MCF 10A (cell line): ENCODE measurements around the gene ZMAT5. TPM values are rescaled to one million over a fixed set of nuclear protein-coding genes. Genes with fewer than 3 reads are reported as not detected.

Experiments used
- BruUV-seq: library from RNA; stranded (reverse); fragments of 400-500 nt; replicated peaks from 2 replicates; lab custom pipeline; 2021; lab: Mats Ljungman, UMichigan
- CTCF ChIA-PET: fragments of 300-600 bp; sonication (Branson Sonifier 250); formaldehyde crosslinking; extraction: SDS; loops from one replicate; lab custom pipeline; 2021; ENCODE audit warnings: antibody characterized with exemption, inconsistent platforms; lab: Yijun Ruan, JAX
- POLR2A ChIA-PET: fragments of 300-600, 350-650 bp; sonication (Branson Sonifier 250); formaldehyde crosslinking; extraction: SDS; loops from one replicate; lab custom pipeline; 2020; ENCODE audit warnings: antibody characterized with exemption, inconsistent platforms; lab: Yijun Ruan, JAX
- DNase-seq: peaks from one replicate; pipeline ENCODE4 v3.0.0-alpha.2; 2018; ENCODE audit not compliant: unreplicated experiment
- H3K27ac Mint-ChIP-seq: one replicate; pipeline ENCODE4 v1.8.0; 2022; ENCODE audit warnings: mild to moderate bottlenecking, low read depth, mixed read lengths; ENCODE audit not compliant: unreplicated experiment
- H3K27me3 Mint-ChIP-seq: one replicate; pipeline ENCODE4 v1.8.0; 2022; ENCODE audit warnings: mixed read lengths; ENCODE audit not compliant: insufficient read depth, unreplicated experiment
- H3K36me3 Mint-ChIP-seq: one replicate; pipeline ENCODE4 v1.8.0; 2022; ENCODE audit warnings: mild to moderate bottlenecking, moderate library complexity, mixed read lengths; ENCODE audit not compliant: insufficient read depth, unreplicated experiment
- H3K4me1 Mint-ChIP-seq: one replicate; pipeline ENCODE4 v1.8.0; 2022; ENCODE audit warnings: mixed read lengths; ENCODE audit not compliant: insufficient read depth, unreplicated experiment
- H3K4me3 Mint-ChIP-seq: one replicate; pipeline ENCODE4 v1.8.0; 2022; ENCODE audit warnings: mild to moderate bottlenecking, moderate library complexity, mixed read lengths; ENCODE audit not compliant: unreplicated experiment
- H3K9me3 Mint-ChIP-seq: one replicate; pipeline ENCODE4 v1.8.0; 2022; ENCODE audit warnings: mixed read lengths; ENCODE audit not compliant: unreplicated experiment
- CTCF ChIP-seq: fragments of 200-600 bp; IDR thresholded peaks from one replicate; pipeline ENCODE4 v1.8.0; 2022; ENCODE audit warnings: antibody characterized with exemption, mild to moderate bottlenecking; ENCODE audit not compliant: unreplicated experiment
- intact Hi-C: fragments of 100-400 bp; cut with micrococcal nuclease; formaldehyde crosslinking; loops from 2 replicates; pipeline ENCODE4 v1.14.1; 2022
- total RNA-seq: library from RNA; stranded (reverse); gene quantifications from 2 replicates; pipeline ENCODE4 v1.2.3, GENCODE V29; 2022

ZMAT5 gene
- total RNA-seq, 1 experiment from 2014 or later = 19.0 TPM

GRCh38 chr22:29751669-29752068 lies 15.1 kb downstream of the ZMAT5 start:
- no TSS peak for BruUV-seq
- Mint-ChIP-seq H3K4me3 (no peak overlapping the region), H3K9me3 (no peaks in the 10 kb centered on the region), H3K27ac (no peak overlapping the region), H3K36me3 (peaks cover 14% of the 10 kb centered on the region), H3K4me1 (peaks cover 6% of the 10 kb centered on the region), H3K27me3 (no peaks in the 10 kb centered on the region)
- ChIA-PET POLR2A (interaction anchor here (1.5 kb wide), 1 partner anchor 9 kb away, joined by 6 read pairs; no protein-coding TSS in a partner anchor), CTCF (interaction anchor here (0.6 kb wide), 2 partner anchors 8 to 87 kb away, joined by 3 to 6 read pairs; no protein-coding TSS in a partner anchor)
- intact Hi-C loops = no loop called here
- no peak for DNase-seq
- no peak for TF ChIP-seq CTCF

GRCh38 chr22:29750559-29751538 lies 16.0 kb downstream of the ZMAT5 start:
- Mint-ChIP-seq H3K27me3 (no peaks in the 10 kb centered on the region), H3K27ac (no peak overlapping the region), H3K9me3 (no peaks in the 10 kb centered on the region), H3K36me3 (peaks cover 14% of the 10 kb centered on the region), H3K4me3 (no peak overlapping the region), H3K4me1 (peaks cover 6% of the 10 kb centered on the region)
- intact Hi-C loops = no loop called here
- no peak for DNase-seq
- CTCF ChIA-PET = no interaction called here
- TF ChIP-seq CTCF = no peak
- POLR2A ChIA-PET = interaction anchor here (1.5 kb wide), 1 partner anchor 8 kb away, joined by 6 read pairs; no protein-coding TSS in a partner anchor
- BruUV-seq = no TSS peak

DNA sequence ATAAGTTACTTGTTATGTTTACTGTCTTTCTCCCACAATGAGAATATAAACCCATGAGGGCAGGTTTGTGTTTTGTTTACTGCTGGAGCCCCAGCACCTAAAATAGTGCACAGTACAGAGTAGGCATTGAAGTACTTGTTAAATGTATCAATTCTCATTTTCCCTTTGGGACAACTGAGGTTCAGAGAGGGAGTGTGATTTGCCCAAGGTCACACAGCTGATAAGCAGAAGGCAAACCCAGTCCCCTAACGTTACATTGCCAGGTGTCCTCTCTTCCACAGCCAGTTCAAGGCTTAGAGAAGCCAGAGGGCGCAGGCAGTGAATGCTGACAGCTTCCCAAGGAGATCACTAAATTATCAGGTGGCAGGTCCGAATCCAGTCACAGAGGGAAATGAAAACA lies 16.8 kb downstream of the ZMAT5 start:
- POLR2A ChIA-PET = interaction anchor here (0.6 kb wide), 1 partner anchor 12 kb away, joined by 3 read pairs; no protein-coding TSS in a partner anchor
- peaks cover 13% of the 10 kb centered on the region for H3K4me1 Mint-ChIP-seq
- intact Hi-C loops = no loop called here
- no peak overlapping the region for H3K4me3 Mint-ChIP-seq
- DNase-seq = no peak
- TF ChIP-seq CTCF = no peak
- peaks cover 21% of the 10 kb centered on the region for H3K36me3 Mint-ChIP-seq
- CTCF ChIA-PET = no interaction called here
- H3K27me3 Mint-ChIP-seq = no peaks in the 10 kb centered on the region
- BruUV-seq = no TSS peak
- no peaks in the 10 kb centered on the region for H3K9me3 Mint-ChIP-seq
- no peak overlapping the region for H3K27ac Mint-ChIP-seq

DNA sequence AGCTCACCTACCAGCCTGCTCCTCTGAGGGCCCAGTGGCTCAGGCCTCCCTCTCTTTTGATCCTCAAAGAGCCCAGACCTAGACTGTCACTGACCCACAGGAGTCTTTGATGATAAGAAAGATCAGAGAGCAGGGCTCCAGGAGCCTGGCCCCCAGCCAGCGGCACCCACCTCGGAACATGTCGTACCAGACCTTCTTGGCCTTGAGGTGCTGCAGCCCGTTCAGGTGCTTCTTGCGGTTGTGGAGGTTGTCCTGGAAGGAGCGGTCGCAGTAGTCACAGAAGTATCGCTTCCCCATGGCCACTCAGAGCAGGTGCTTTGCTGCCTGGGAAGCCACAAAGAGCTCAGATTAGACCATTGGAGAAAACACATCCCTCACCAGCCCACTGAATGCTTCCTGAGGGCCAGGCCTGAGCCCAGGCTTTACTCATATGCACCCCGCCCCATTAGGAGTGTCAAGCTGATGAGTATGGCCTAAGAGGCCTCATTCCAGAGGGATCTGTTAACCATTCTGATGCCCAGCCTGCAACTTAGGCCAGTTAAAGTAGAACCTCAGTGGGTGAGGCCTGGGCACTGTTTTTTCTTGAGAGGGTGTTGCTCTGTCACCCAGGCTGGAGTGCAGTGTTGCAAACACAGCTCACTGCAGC lies 18.4 kb downstream of the ZMAT5 start:
- H3K4me3 Mint-ChIP-seq = no peak overlapping the region
- ChIA-PET POLR2A (interaction anchor here (0.6 to 1.7 kb wide), 2 partner anchors 18 to 135 kb away, joined by 4 to 8 read pairs; partner anchors contain the start of genes MTMR3, UQCR10 and ZMAT5), CTCF (interaction anchor here (0.6 to 0.9 kb wide), 2 partner anchors 340 to 414 kb away, joined by 3 to 4 read pairs; no protein-coding TSS in a partner anchor)
- BruUV-seq = no TSS peak
- H3K27ac Mint-ChIP-seq = no peak overlapping the region
- TF ChIP-seq CTCF = no peak
- no peaks in the 10 kb centered on the region for H3K27me3 Mint-ChIP-seq
- H3K9me3 Mint-ChIP-seq = no peaks in the 10 kb centered on the region
- intact Hi-C loops = no loop called here
- peaks cover 19% of the 10 kb centered on the region for H3K4me1 Mint-ChIP-seq
- peaks cover 27% of the 10 kb centered on the region for H3K36me3 Mint-ChIP-seq
- no peak for DNase-seq
